GM23338 (cell line): ENCODE measurements around the gene PPP1R9B. TPM values are rescaled to one million over a fixed set of nuclear protein-coding genes. Genes with fewer than 3 reads are reported as not detected.

Experiments
- ATAC-seq: fragments of 200-7000 bp; cut with Tn5 transposase; 3 replicates; pipeline ENCODE4 v1.9.1; 2020
- DNase-seq: peaks from one replicate; pipeline ENCODE4 v3.0.0-alpha.2; 2015; ENCODE audit warnings: low spot score
- H2AFZ ChIP-seq: fragments of 200-600 bp; sonication (generic); 2 replicates; pipeline ENCODE4 v1.8.0; 2016; ENCODE audit warnings: antibody characterized with exemption, mild to moderate bottlenecking, moderate library complexity
- H3F3A ChIP-seq: fragments of 200-600 bp; sonication (generic); replicated peaks from 2 replicates; pipeline ENCODE4 v1.8.0; 2017; ENCODE audit warnings: antibody characterized with exemption, mixed run types, low read depth
- H3K27ac ChIP-seq: fragments of 200-600 bp; sonication (generic); 2 replicates; pipeline ENCODE4 v1.6.1; 2016; ENCODE audit warnings: low read depth
- H3K27me3 ChIP-seq: fragments of 200-600 bp; sonication (generic); 2 replicates; pipeline ENCODE4 v1.8.0; 2016; ENCODE audit warnings: mild to moderate bottlenecking, mixed run types, moderate library complexity; ENCODE audit not compliant: insufficient read depth
- H3K36me3 ChIP-seq: fragments of 200-600 bp; sonication (generic); 2 replicates; pipeline ENCODE4 v1.8.0; 2016; ENCODE audit warnings: mild to moderate bottlenecking; ENCODE audit not compliant: insufficient read depth
- H3K4me1 ChIP-seq: fragments of 200-600 bp; sonication (generic); 2 replicates; pipeline ENCODE4 v1.8.0; 2016; ENCODE audit warnings: mild to moderate bottlenecking, moderate library complexity; ENCODE audit not compliant: insufficient read depth
- H3K4me2 ChIP-seq: fragments of 200-600 bp; sonication (generic); 2 replicates; pipeline ENCODE4 v1.7.1; 2017; ENCODE audit warnings: mixed run types
- H3K4me3 ChIP-seq: fragments of 200-600 bp; sonication (generic); 2 replicates; pipeline ENCODE4 v1.6.1; 2016; ENCODE audit warnings: mixed run types
- H3K79me2 ChIP-seq: fragments of 200-600 bp; sonication (generic); replicated peaks from 2 replicates; pipeline ENCODE4 v1.8.0; 2017; ENCODE audit warnings: mild to moderate bottlenecking; ENCODE audit not compliant: insufficient read depth
- H3K9me2 ChIP-seq: fragments of 200-600 bp; sonication (generic); 2 replicates; pipeline ENCODE4 v1.8.0; 2017; ENCODE audit not compliant: insufficient read depth
- H4K20me1 ChIP-seq: fragments of 200-600 bp; sonication (generic); replicated peaks from 2 replicates; pipeline ENCODE4 v1.8.0; 2017; ENCODE audit warnings: mild to moderate bottlenecking; ENCODE audit not compliant: insufficient read depth
- H3K27ac Mint-ChIP-seq: 2 replicates; pipeline ENCODE4 v1.8.0; 2020; ENCODE audit warnings: inconsistent platforms, mild to moderate bottlenecking, moderate library complexity, mixed read lengths
- H3K27me3 Mint-ChIP-seq: 3 replicates; pipeline ENCODE4 v1.8.0; 2022; ENCODE audit warnings: low read depth, mild to moderate bottlenecking, moderate library complexity, mixed read lengths, inconsistent platforms; ENCODE audit not compliant: insufficient read depth, poor library complexity
- H3K36me3 Mint-ChIP-seq: 3 replicates; pipeline ENCODE4 v1.8.0; 2021; ENCODE audit warnings: low read depth, mild to moderate bottlenecking, inconsistent platforms, moderate library complexity, mixed read lengths
- H3K4me1 Mint-ChIP-seq: 3 replicates; pipeline ENCODE4 v1.8.0; 2020; ENCODE audit warnings: mild to moderate bottlenecking, inconsistent platforms, mixed read lengths
- H3K4me3 Mint-ChIP-seq: 3 replicates; pipeline ENCODE4 v1.8.0; 2021; ENCODE audit warnings: moderate library complexity, mild to moderate bottlenecking, inconsistent platforms, mixed read lengths
- H3K9me3 Mint-ChIP-seq: 3 replicates; pipeline ENCODE4 v1.8.0; 2020; ENCODE audit warnings: moderate library complexity, mild to moderate bottlenecking, inconsistent platforms, mixed read lengths
- CREB1 ChIP-seq: fragments of 250-450 bp; sonication (Bioruptor Pico); IDR thresholded peaks from 2 replicates; pipeline ENCODE4 v1.5.0; 2020; ENCODE audit warnings: low read depth, mild to moderate bottlenecking, moderate library complexity
- CTCF ChIP-seq, 2 experiments: fragments of 200-600 bp in 1 of 2; sonication (generic) in 1 of 2; conservative IDR thresholded peaks; 2 replicates each; pipeline versions ENCODE4 v1.5.1 to v1.6.1; 2016 to 2017; ENCODE audit warnings: antibody characterized with exemption in 2 of 2, low read depth in 2 of 2, mild to moderate bottlenecking in 2 of 2, moderate library complexity in 1 of 2
- ETS1 ChIP-seq: IDR thresholded peaks from 2 replicates; pipeline ENCODE4 v1.6.1; 2016; ENCODE audit warnings: antibody characterized with exemption
- EZH2 ChIP-seq: fragments of 200-600 bp; sonication (generic); IDR thresholded peaks from one replicate; pipeline ENCODE4 v1.8.0; 2017; ENCODE audit warnings: antibody characterized with exemption, mild to moderate bottlenecking, low read depth; ENCODE audit not compliant: unreplicated experiment
- JUNB ChIP-seq: IDR thresholded peaks from one replicate; pipeline ENCODE4 v1.6.1; 2016; ENCODE audit warnings: antibody characterized with exemption; ENCODE audit not compliant: unreplicated experiment
- NANOG ChIP-seq: IDR thresholded peaks from 2 replicates; pipeline ENCODE4 v1.6.1; 2016; ENCODE audit warnings: antibody characterized with exemption, borderline replicate concordance
- POLR2AphosphoS5 ChIP-seq: IDR thresholded peaks from 2 replicates; pipeline ENCODE4 v1.6.1; 2016; ENCODE audit warnings: antibody characterized with exemption, low read depth
- REST ChIP-seq: IDR thresholded peaks from one replicate; pipeline ENCODE4 v1.6.1; 2018; ENCODE audit warnings: antibody characterized with exemption; ENCODE audit not compliant: unreplicated experiment
- STAT1 ChIP-seq: IDR thresholded peaks from one replicate; pipeline ENCODE4 v1.6.1; 2016; ENCODE audit warnings: antibody characterized with exemption; ENCODE audit not compliant: unreplicated experiment
- ZNF114 ChIP-seq: fragments of 250-450 bp; sonication (Bioruptor Pico); IDR thresholded peaks from 2 replicates; pipeline ENCODE4 v1.5.0; 2020; ENCODE audit warnings: mild to moderate bottlenecking, moderate library complexity
- ZNF462 ChIP-seq: fragments of 250-450 bp; sonication (Bioruptor Pico); IDR thresholded peaks from 2 replicates; pipeline ENCODE4 v1.5.0; 2020; ENCODE audit warnings: mild to moderate bottlenecking, moderate library complexity
- polyA plus RNA-seq: library from polyadenylated mRNA; unstranded; fragments of >200 nt; fragmentation: Nextera tagmentation; extraction: Ambion mirVana; gene quantifications from 2 replicates; pipeline ENCODE4 v1.2.1, GENCODE V29; 2016
- total RNA-seq: library from RNA; depleted of rRNA; stranded (reverse); fragments of >200 nt; shearing (Covaris generic); gene quantifications from 2 replicates; pipeline ENCODE4 v1.2.3, GENCODE V29; 2014

PPP1R9B gene
- total and polyA plus RNA-seq, 2 experiments from 2014 or later: 2.1 to 10.5 TPM

- Mint-ChIP-seq H3K4me3 (peak overlapping the region; percentile 6; the same call in 1 of the 3 replicates), H3K27me3 (peaks cover 35% of the 10 kb centered on the region), H3K36me3 (peaks cover 14% of the 10 kb centered on the region), H3K4me1 (peaks cover 43% of the 10 kb centered on the region), H3K9me3 (no peaks in the 10 kb centered on the region), H3K27ac (no peak overlapping the region)
- H3K79me2 ChIP-seq: no peaks in the 10 kb centered on the region
- 0 out of 2 replicates have a peak overlapping the region, but pooled peaks have one; percentile 23 for H3K4me3 ChIP-seq
- no peak overlapping the region for H2AFZ ChIP-seq
- H3F3A ChIP-seq: no peaks in the 10 kb centered on the region
- ATAC-seq (peak; percentile 16), DNase-seq (peak; percentile 46)
- no peaks in the 10 kb centered on the region for H4K20me1 ChIP-seq
- H3K9me2 ChIP-seq: no peaks in the 10 kb centered on the region
- H3K4me2 ChIP-seq: peak overlapping the region; percentile 71
- TF ChIP-seq CTCF (conservative IDR thresholded peaks at IDR 0.05; ENCODE audit: low read depth in 2 of 2): no peak
- TF ChIP-seq ZNF462 (CRISPR knock-in tag): no peak
- no peak for TF ChIP-seq CREB1 (CRISPR knock-in tag)
- no peak for TF ChIP-seq NANOG
- TF ChIP-seq ZNF114: no peak
- no peak for TF ChIP-seq POLR2AphosphoS5
- TF ChIP-seq REST: no peak
- TF ChIP-seq EZH2: no peak
- no peak for TF ChIP-seq STAT1
- no peak for TF ChIP-seq ETS1
- no peak for TF ChIP-seq JUNB
- H3K4me1 ChIP-seq: peaks cover 27% of the 10 kb centered on the region
- no peak overlapping the region for H3K27ac ChIP-seq
- peaks cover 30% of the 10 kb centered on the region for H3K27me3 ChIP-seq
- H3K36me3 ChIP-seq: no peaks in the 10 kb centered on the region; the same call in 1 of the 2 replicates
Observed at GRCh38 chr17:50133769-50134099, 16.7 kb downstream of the PPP1R9B start.
